GM10248 (cell line): Measurements from ENCODE around the gene HNRNPA2B1.

Experiments used
- CTCF ChIA-PET: fragments of 300-600 bp; sonication (Branson Sonifier 250); formaldehyde crosslinking; extraction: SDS; loops from one replicate; lab custom pipeline; 2021; ENCODE audit warnings: antibody characterized with exemption; lab: Yijun Ruan, JAX
- POLR2A ChIA-PET: fragments of 350-650 bp; sonication (Branson Sonifier 250); formaldehyde crosslinking; extraction: SDS; loops from one replicate; lab custom pipeline; 2020; ENCODE audit warnings: antibody characterized with exemption; lab: Yijun Ruan, JAX
- DNase-seq: peaks from one replicate; pipeline ENCODE4 v3.0.0; 2012; ENCODE audit errors: extremely low spot score
- TF ChIP-seq, protein P1 (sequence below): IDR thresholded peaks from 2 replicates; pipeline ENCODE4 v1.5.1; 2012; ENCODE audit warnings: mild to moderate bottlenecking, low read depth; ENCODE audit errors: extremely low read depth, missing control alignments, control extremely low read depth

The HNRNPA2B1 gene

DNA sequence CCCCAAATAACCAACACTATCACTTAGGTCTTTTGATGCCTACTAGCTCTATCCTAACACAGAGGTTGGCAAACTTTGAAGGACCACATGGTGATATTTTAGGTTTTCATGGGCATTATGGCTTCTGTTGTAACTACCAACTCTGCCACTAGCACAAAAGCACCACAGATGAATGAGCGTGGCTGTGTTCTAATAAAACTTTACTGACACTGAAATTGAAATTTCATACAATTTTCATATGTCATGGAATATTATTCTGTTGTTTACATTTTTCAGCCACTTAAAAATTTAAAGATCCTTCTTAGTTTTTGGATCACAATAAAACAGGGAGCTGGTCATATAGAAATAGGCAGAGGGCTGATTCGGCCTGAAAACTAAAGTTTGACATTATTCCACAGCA is 27.4 kb upstream of the HNRNPA2B1 start:
- ChIA-PET POLR2A (no interaction called here), CTCF (interaction anchor here (1.4 kb wide), 1 partner anchor 61 kb away, joined by 4 read pairs; no protein-coding TSS in a partner anchor)
- DNase-seq = no peak

DNA sequence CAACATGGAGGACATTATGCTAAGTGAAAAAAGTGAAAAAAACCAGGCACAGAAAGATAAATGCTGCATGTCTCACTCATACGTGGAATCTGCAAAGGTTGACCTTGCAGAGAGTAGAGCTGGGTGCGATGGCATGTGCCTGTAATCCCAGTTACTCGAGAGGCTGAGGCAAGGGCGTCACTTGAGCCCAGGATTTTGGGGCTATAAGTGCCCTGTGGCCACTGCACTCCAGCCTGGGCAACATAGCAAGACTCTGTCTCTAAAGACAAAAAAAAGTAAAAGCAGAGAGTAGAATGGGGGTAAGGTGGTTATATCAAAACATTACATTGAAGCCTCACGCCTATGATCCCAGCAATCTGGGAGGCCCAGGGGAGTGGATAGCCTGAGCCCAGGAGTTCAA is 23.8 kb upstream of the HNRNPA2B1 start:
- DNase-seq = no peak
- TF ChIP-seq, protein P1, sequence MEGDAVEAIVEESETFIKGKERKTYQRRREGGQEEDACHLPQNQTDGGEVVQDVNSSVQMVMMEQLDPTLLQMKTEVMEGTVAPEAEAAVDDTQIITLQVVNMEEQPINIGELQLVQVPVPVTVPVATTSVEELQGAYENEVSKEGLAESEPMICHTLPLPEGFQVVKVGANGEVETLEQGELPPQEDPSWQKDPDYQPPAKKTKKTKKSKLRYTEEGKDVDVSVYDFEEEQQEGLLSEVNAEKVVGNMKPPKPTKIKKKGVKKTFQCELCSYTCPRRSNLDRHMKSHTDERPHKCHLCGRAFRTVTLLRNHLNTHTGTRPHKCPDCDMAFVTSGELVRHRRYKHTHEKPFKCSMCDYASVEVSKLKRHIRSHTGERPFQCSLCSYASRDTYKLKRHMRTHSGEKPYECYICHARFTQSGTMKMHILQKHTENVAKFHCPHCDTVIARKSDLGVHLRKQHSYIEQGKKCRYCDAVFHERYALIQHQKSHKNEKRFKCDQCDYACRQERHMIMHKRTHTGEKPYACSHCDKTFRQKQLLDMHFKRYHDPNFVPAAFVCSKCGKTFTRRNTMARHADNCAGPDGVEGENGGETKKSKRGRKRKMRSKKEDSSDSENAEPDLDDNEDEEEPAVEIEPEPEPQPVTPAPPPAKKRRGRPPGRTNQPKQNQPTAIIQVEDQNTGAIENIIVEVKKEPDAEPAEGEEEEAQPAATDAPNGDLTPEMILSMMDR = no peak
- CTCF ChIA-PET = interaction anchor here (1.4 to 1.6 kb wide), 2 partner anchors 8 to 22 kb away, joined by 3 read pairs; partner anchors contain the start of gene CBX3
- POLR2A ChIA-PET = no interaction called here

More for the DNA sequence above, 27.4 kb upstream of the HNRNPA2B1 start:
- TF ChIP-seq, protein P1 = no peak

DNA sequence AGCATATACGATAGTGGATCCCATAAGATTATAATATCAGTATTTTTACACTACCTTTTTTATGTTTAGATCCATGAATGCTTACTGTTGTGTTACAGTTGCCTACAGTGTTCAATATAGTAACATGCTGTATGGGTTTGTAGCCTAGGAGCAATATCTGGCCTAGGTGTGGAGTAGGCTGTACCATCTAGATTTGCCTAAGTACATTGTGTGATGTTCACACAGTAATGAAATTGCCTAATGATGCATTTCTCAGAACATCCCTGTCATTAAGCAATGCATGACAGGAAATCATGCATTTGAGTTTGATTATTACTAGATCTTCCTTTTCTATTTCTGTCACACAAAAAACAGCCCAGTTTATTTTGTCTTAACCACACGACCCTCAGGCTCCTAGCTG is 15.5 kb upstream of the HNRNPA2B1 start:
- DNase-seq = no peak
- ChIA-PET POLR2A (no interaction called here), CTCF (interaction anchor here (0.8 to 1.7 kb wide), 3 partner anchors 14 to 323 kb away, joined by 3 to 6 read pairs (median 5); no protein-coding TSS in a partner anchor)
- TF ChIP-seq, protein P1 = no peak

DNA sequence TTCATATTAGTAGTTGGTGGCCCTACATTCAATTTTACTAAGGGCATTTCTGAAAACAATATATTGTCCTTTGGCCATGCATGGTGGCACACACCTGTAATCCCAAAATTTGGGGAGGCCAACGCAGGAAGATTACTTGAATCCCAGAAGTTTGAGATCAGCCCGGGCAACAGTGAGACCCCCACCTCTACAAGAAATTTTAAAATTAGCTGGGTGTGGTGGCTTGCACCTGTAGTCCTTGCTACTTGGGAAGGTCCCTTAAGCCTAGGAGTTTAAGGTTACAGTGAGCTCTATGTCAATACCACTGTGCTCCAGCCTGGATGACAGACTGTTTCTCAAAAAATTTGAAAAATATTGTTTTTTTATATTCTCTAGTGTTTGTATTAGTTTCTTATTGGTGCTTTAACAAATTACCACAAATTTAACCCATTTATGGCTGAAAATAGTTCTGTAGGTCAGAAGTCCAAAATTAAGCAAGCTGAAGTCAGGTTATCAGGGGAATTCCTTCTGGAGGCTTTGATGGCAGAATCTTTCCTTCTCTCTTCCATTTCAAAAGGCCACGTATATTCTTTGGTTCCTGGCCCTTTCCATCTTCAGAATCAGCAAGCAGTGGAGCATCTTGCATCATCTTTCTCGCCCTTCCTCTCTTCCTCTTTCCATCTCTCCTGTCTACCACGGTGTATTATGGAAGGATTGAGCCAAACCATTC is 13.4 kb upstream of the HNRNPA2B1 start:
- POLR2A ChIA-PET = interaction anchor here (0.8 kb wide), 1 partner anchor 25 kb away, joined by 3 read pairs; no protein-coding TSS in a partner anchor
- TF ChIP-seq, protein P1 = no peak

DNA sequence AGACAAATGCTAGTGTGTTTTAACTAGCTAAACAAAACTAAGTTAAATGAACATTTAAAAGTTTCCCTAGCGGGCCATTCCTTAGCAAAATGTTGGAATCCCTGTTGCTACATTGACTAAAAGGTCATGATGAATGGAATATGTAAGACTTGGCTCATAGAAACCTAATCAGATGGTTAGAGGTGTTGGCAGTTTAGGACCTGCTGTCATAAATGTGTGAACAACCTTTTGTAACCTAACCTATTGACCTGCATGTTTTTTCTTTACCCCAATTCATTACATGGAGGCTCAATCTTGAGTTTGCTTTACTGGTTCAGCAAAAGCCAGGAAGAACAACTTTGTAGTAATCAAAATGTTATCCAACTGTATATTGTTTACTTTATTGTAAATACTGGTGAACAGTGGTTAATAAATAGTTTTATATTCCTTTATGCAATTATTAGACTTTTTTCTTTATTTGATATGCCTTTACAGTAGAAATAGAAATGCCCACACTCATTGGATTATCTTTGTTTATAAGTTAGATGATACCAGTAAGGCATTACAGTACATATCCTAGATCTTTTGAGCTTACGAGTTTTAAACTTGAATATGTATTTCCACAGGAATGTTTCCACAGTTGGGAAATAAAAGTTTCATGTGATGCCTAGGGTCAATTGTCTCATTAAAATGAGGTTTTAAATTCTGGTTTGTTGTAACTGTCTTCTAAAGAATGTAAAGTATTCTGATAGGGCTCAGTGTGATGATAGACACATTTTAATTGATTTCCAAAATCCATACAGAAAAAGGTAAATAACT is 12.6 kb upstream of the HNRNPA2B1 start:
- DNase-seq = no peak
- ChIA-PET CTCF (interaction anchor here (1.1 to 1.2 kb wide), 2 partner anchors 72 to 152 kb away, joined by 3 to 4 read pairs; no protein-coding TSS in a partner anchor), POLR2A (no interaction called here)
- TF ChIP-seq, protein P1 = no peak

More for the DNA sequence above, 13.4 kb upstream of the HNRNPA2B1 start:
- no peak for DNase-seq
- CTCF ChIA-PET = interaction anchor here (0.7 to 1.2 kb wide), 4 partner anchors 9 to 151 kb away, joined by 3 to 4 read pairs (median 3); no protein-coding TSS in a partner anchor

DNA sequence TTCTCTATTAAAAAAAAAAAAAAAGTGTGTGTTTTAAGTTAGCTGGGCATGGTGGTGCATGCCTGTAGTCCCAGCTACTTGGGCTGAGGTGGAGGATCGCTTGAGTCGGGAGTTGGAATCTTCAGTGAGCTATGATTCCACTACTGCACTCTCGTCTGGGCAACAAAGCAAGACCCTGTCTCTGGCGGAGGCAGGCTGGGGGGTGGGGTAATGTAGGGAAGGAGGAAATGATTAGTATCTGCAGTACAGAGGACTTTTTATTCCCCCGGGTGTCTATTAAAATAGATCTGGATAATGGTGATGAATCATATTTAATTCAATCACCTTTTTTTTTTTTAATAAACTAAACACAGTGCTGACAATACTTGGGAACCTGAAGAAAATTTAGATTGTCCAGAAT is 7.5 kb upstream of the HNRNPA2B1 start:
- POLR2A ChIA-PET = no interaction called here
- no peak for DNase-seq
- CTCF ChIA-PET = interaction anchor here (1.2 to 2.3 kb wide), 2 partner anchors 157 to 161 kb away, joined by 3 to 8 read pairs; no protein-coding TSS in a partner anchor
- TF ChIP-seq, protein P1 = no peak
